HUES48 (cell line): ENCODE measurements around the gene HCK.
A peak's percentile ranks its signal among the peaks of the same experiment; 100 is the strongest.

ENCODE experiments used
- H3K27ac ChIP-seq: one replicate; pipeline ENCODE4 v1.7.0; 2013; ENCODE audit warnings: low read depth, low read length, inconsistent platforms
- H3K27me3 ChIP-seq: 2 replicates; pipeline ENCODE4 v1.6.1; 2013; ENCODE audit warnings: mild to moderate bottlenecking, low read length; ENCODE audit not compliant: control insufficient read depth, insufficient read depth
- H3K36me3 ChIP-seq: 2 replicates; pipeline ENCODE4 v1.6.1; 2013; ENCODE audit warnings: low read length; ENCODE audit not compliant: control insufficient read depth, insufficient read depth
- H3K4me1 ChIP-seq: 2 replicates; pipeline ENCODE4 v1.6.1; 2013; ENCODE audit warnings: mild to moderate bottlenecking, low read length; ENCODE audit not compliant: control insufficient read depth, insufficient read depth
- H3K4me3 ChIP-seq: 2 replicates; pipeline ENCODE4 v1.5.1; 2013; ENCODE audit warnings: mild to moderate bottlenecking, low read depth, low read length
- H3K9ac ChIP-seq: 2 replicates; pipeline ENCODE4 v1.6.1; 2013; ENCODE audit warnings: mild to moderate bottlenecking, low read depth, low read length, moderate library complexity
- H3K9me3 ChIP-seq: 2 replicates; pipeline ENCODE4 v1.6.1; 2013; ENCODE audit warnings: low read length; ENCODE audit not compliant: control insufficient read depth, insufficient read depth

HCK gene

DNA sequence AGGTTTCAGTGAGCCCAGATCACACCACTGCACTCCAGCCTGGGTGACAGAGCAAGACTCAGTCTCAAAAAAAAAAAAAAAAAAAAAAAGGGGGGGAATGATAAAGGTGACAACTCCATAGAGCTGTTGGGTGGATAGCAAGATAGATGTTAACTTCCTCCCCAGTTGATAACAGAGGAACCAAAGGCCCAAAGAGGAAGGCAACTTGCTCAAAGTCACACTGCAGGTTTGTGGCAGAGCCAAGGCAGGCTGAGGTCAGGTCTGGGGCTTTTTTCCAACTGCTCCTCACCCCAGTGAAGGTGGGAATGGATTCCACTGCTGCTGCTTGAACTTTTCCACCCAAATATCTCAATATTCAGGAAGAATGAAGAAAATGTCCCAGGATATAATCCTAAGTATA, 26.7 kb downstream of the HCK start:
- H3K4me1 ChIP-seq = no peaks in the 10 kb centered on the region
- H3K4me3 ChIP-seq = no peak overlapping the region
- H3K27ac ChIP-seq = no peak overlapping the region
- no peaks in the 10 kb centered on the region for H3K36me3 ChIP-seq
- H3K27me3 ChIP-seq = no peaks in the 10 kb centered on the region
- H3K9ac ChIP-seq = no peak overlapping the region
- no peaks in the 10 kb centered on the region for H3K9me3 ChIP-seq

DNA sequence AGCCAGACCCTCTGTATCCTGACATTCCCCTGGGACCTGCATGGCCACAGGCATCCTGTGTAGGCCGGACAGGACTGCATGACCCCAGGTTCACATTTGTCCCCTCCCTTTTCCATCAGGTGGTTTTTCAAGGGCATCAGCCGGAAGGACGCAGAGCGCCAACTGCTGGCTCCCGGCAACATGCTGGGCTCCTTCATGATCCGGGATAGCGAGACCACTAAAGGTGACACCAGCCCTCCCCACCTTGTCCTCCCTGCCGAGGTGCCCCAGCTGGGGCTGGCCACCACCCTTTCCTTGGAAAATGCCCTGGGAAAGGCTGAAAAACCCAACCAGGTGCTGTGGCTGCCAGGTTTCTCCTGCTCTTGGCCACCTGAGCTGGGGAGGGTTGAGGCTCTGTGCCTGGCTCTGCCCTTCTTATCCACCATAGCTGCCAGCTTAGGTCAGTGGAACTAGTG, 27.6 kb downstream of the HCK start:
- Histone ChIP-seq H3K4me1 (no peaks in the 10 kb centered on the region), H3K4me3 (no peak overlapping the region), H3K27me3 (no peaks in the 10 kb centered on the region), H3K27ac (no peak overlapping the region), H3K9me3 (no peaks in the 10 kb centered on the region), H3K36me3 (no peaks in the 10 kb centered on the region), H3K9ac (no peak overlapping the region)

DNA sequence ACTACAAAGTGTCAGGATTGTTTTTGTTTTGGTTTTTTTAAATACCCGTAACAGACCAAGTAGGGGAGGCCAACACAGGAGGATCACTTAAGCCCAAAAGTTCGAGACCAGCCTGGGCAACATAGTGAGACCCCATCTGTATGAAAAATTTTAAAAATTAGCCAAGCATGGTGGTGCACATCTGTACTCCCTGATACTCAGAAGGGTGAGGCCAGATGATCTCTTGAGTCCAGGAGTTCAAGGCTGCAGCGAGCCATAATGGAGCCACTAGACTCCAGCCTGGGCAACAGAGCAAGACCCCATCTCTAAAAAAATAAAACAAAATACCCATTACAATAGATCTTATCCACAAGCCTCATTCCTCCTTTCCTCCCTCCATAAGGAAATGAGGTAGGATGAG, 28.7 kb downstream of the HCK start:
- Histone ChIP-seq H3K27me3 (no peaks in the 10 kb centered on the region), H3K9ac (no peak overlapping the region), H3K4me3 (no peak overlapping the region), H3K4me1 (no peaks in the 10 kb centered on the region), H3K9me3 (no peaks in the 10 kb centered on the region), H3K36me3 (no peaks in the 10 kb centered on the region), H3K27ac (no peak overlapping the region)

DNA sequence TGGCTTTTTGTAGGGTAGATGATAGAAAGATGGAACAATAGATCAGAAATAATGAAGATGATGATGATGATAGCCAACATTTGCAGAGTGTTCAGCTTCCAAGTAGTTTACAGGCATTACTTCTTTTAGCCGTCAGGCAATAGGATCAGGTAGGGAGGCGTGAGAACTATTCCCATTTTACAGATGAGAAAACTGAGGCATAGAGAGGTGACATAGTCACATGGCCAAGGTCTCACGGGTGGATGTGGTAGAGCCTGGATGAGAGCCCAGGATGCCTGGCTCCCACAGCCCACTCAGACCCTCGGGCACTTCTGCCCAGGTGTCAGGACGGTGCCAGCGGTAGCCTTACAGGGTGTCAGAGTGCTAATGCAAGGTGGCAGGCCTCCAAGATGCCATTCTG, 31.4 kb downstream of the HCK start:
- H3K27ac ChIP-seq = no peak overlapping the region
- no peaks in the 10 kb centered on the region for H3K9me3 ChIP-seq
- H3K4me1 ChIP-seq = no peaks in the 10 kb centered on the region

DNA sequence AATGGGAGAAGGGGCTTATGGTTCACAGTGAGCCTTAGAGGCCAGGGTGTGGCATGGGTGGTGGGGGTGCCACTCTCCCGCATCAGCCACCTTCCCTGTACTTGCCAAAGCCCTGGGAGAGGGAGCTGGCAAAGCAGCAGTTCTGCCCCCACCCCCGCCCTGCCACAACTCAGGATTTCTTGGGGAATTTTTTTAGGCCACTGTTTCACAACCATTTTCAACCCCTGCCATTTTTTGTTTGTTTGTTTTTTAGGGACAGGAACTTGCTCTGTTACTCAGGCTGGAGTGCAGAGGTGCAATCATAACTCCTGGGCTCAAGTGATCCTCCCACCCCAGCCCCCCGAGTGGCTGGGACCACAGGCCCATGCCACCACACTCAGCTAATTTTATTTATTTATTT, 35.0 kb downstream of the HCK start:
- H3K9me3 ChIP-seq = no peaks in the 10 kb centered on the region

More for the DNA sequence above, 31.4 kb downstream of the HCK start:
- no peak overlapping the region for H3K4me3 ChIP-seq
- no peak overlapping the region for H3K9ac ChIP-seq
- H3K36me3 ChIP-seq = no peaks in the 10 kb centered on the region
- no peaks in the 10 kb centered on the region for H3K27me3 ChIP-seq

DNA sequence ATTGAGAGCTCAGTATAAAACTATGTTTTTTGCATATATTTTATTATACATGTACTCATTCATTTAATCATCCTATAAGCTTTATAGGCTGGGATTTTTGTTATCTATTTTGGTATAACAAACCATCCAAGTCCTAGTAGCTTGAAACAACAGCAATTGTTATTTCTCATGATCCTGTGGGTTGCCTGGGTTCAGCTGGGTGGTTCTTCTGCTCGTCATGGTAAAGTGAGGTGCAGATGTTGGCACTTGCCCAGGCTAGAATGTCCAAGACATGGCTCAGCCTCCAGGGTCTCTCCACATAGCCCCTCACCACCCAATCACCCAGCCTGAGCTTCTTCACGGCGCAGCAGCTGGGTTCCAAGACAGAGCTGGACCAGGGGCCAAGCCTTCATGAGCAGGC, 36.7 kb downstream of the HCK start:
- Histone ChIP-seq H3K4me1 (peaks cover 28% of the 10 kb centered on the region), H3K4me3 (no peak overlapping the region), H3K9me3 (no peaks in the 10 kb centered on the region), H3K9ac (no peak overlapping the region), H3K36me3 (no peaks in the 10 kb centered on the region), H3K27ac (peak overlapping the region; percentile 86), H3K27me3 (no peaks in the 10 kb centered on the region; the same call in 1 of the 2 replicates)

More for the DNA sequence above, 35.0 kb downstream of the HCK start:
- H3K4me1 ChIP-seq = peaks cover 28% of the 10 kb centered on the region
- no peaks in the 10 kb centered on the region for H3K27me3 ChIP-seq
- H3K9ac ChIP-seq = no peak overlapping the region
- no peak overlapping the region for H3K27ac ChIP-seq
- H3K4me3 ChIP-seq = no peak overlapping the region
- no peaks in the 10 kb centered on the region for H3K36me3 ChIP-seq

DNA sequence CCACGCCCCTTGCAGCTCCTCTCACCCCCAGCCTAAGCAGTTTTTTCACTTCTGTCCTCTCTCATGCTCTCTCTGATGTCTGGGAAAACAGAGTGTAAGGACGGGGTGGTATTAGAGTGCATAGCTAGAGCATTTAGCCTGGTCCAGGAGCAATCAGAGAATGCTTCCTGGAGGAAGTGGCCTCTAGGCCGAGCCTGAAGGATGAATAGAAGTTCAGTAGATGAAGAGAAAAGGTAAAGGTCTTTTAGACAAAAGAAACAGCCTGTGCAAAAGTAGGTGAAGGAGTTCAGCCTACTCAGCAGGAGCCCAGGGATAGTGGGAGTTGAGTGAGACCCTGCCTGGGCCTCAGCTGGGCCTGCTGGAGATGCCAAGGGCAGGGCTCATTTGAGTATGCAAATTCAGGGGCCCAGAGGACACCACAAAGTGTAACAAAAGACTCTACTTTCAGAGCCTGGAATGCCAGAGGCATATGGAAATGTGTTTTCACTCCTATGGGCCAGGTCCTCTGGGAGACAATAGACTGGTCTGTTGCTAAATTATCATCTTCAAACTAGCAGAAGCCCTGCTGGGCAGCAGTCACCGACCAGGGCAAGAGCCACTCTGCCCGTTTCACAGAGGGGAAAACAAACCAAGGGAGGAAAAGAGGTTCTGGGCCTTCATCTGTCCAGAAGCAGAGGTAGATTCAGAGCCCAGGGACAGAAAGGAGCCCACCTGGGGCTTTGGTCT, 37.8 kb downstream of the HCK start:
- no peak overlapping the region for H3K4me3 ChIP-seq
- no peaks in the 10 kb centered on the region; the same call in 1 of the 2 replicates for H3K27me3 ChIP-seq
- H3K36me3 ChIP-seq = no peaks in the 10 kb centered on the region
- peak overlapping the region; percentile 86 for H3K27ac ChIP-seq
- no peak overlapping the region for H3K9ac ChIP-seq
- no peaks in the 10 kb centered on the region for H3K9me3 ChIP-seq
- peaks cover 28% of the 10 kb centered on the region for H3K4me1 ChIP-seq

DNA sequence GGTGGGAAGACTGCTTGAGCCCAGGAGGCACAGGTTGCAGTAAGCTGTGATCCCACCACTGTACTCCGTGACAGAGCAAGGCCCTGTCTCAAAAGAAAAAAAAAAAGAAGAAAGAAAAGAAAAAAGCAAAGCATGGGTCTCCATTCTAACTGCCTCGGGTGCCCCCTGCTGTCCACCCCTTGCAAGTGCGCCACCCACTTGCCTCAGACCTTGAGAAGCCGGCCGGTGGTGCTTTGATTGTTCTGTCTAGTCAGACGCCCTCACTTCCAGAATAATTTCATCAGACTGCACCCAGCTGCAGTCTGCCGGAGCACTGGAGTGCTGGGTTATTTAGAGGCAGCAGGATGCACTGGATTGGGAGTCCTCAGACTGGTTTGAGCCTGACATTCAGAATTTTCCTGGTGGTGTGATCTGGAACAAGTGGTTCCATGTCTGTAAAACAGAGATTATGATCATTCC, 39.9 kb downstream of the HCK start:
- no peaks in the 10 kb centered on the region for H3K36me3 ChIP-seq
- H3K27ac ChIP-seq = no peak overlapping the region
- peaks cover 28% of the 10 kb centered on the region for H3K4me1 ChIP-seq
- H3K4me3 ChIP-seq = no peak overlapping the region
- H3K27me3 ChIP-seq = no peaks in the 10 kb centered on the region; the same call in 1 of the 2 replicates
- H3K9me3 ChIP-seq = no peaks in the 10 kb centered on the region
- H3K9ac ChIP-seq = no peak overlapping the region

DNA sequence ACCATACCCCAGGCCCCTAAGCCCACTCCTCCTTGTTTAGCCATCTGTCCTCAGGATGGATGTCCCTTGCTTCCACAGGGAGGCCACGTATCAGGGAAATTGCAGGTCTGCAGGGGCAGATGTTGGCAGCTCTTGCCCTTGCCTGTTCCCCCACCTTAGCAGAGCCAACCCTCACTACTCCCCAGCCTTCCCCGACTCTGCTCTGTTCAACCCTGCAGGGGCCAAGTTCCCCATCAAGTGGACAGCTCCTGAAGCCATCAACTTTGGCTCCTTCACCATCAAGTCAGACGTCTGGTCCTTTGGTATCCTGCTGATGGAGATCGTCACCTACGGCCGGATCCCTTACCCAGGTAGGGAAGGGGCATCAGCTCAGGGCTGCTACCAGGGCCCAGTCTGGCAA, 46.7 kb downstream of the HCK start:
- H3K9ac ChIP-seq = no peak overlapping the region
- peaks cover 14% of the 10 kb centered on the region for H3K27me3 ChIP-seq
- no peaks in the 10 kb centered on the region for H3K36me3 ChIP-seq
- H3K27ac ChIP-seq = no peak overlapping the region
- H3K4me3 ChIP-seq = no peak overlapping the region
- no peaks in the 10 kb centered on the region for H3K4me1 ChIP-seq
- H3K9me3 ChIP-seq = no peaks in the 10 kb centered on the region

DNA sequence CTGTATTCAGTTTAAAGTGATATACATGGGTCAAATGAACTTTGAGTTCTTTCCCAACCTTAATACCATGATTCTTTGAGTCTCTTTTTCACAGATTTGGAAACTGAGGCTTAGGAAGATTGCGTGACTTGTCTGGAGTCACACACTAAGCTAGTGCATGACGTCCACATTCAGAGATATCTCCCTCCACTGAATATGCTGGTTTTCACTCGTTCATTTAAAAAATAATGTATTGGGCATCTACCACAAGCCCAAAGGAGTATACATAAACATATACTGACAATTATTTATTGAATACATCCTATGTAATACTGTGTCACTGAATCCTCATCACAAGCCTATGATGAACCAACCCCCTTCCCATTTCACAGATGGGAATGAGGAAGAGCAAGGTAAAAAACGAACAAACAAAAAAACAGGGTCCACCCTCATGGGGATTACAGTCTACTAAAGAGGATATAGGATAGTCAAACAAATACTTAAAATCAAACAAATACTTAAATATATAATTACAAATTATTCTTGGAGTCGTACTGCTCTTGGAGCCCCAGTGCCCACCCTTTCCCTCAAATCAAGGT, 56.9 kb downstream of the HCK start:
- Histone ChIP-seq H3K9me3 (no peaks in the 10 kb centered on the region), H3K4me3 (peak overlapping the region; percentile 88), H3K4me1 (peaks cover 6% of the 10 kb centered on the region; the same call in 1 of the 2 replicates), H3K27me3 (peaks cover under 1% of the 10 kb centered on the region; the same call in 1 of the 2 replicates), H3K9ac (peak overlapping the region; percentile 99; the same call in 1 of the 2 replicates), H3K36me3 (no peaks in the 10 kb centered on the region), H3K27ac (no peak overlapping the region)
